ENCODE data around the gene TXNDC17. TPM values are rescaled to one million over a fixed set of nuclear protein-coding genes. Genes with fewer than 3 reads are reported as not detected.

Gene TXNDC17
- total and polyA plus RNA-seq, 4 donors = 33.1 to 255 (median 132) TPM

GRCh38 chr17:6636105-6636504 lies 4.8 kb upstream of the TXNDC17 start:
- no peak for TF ChIP-seq CTCF (IDR thresholded peaks at IDR 0.05; ENCODE audit: control extremely low read depth, extremely low read depth)
- no peak overlapping the region for H3K4me3 ChIP-seq
- H3K27ac ChIP-seq (ENCODE audit: low read depth in 1 of 2, low read length in 1 of 2) = no peak overlapping the region
- peaks cover 5 to 15% (median 8%) of the 10 kb centered on the region in 5 donors for H3K4me1 ChIP-seq (ENCODE audit: control insufficient read depth in 5 of 5, insufficient read depth in 5 of 5, low read length in 5 of 5)
- peaks cover 3 to 24% (median 11%) of the 10 kb centered on the region in 4 donors for H3K36me3 ChIP-seq (ENCODE audit: control insufficient read depth in 4 of 4, insufficient read depth in 4 of 4, low read length in 4 of 4)
- no peaks in the 10 kb centered on the region for H3K9me3 ChIP-seq (ENCODE audit: control insufficient read depth in 4 of 4, insufficient read depth in 3 of 4, low read length in 3 of 4)
- ATAC-seq (ENCODE audit: insufficient read depth, low FRiP score) (no peak), DNase-seq (no peak)
- no peak overlapping the region for H3K9ac ChIP-seq (ENCODE audit: insufficient read depth in 1 of 2, low read length in 2 of 2)
- no peaks in the 10 kb centered on the region for H3K27me3 ChIP-seq (ENCODE audit: control insufficient read depth in 3 of 3, insufficient read depth in 3 of 3, low read length in 2 of 3)
- 80 to 86% methylated on average over 2 of the region's 2 CpGs for WGBS, 2 donors

GRCh38 chr17:6636616-6637457 lies 4.0 kb upstream of the TXNDC17 start:
- ATAC-seq (ENCODE audit: insufficient read depth, low FRiP score) = no peak
- Histone ChIP-seq H3K4me1 (ENCODE audit: control insufficient read depth in 5 of 5, insufficient read depth in 5 of 5, low read length in 5 of 5) (peaks cover 5 to 15% (median 12%) of the 10 kb centered on the region in 5 donors), H3K9me3 (ENCODE audit: control insufficient read depth in 4 of 4, insufficient read depth in 3 of 4, low read length in 3 of 4) (no peaks in the 10 kb centered on the region), H3K36me3 (ENCODE audit: control insufficient read depth in 4 of 4, insufficient read depth in 4 of 4, low read length in 4 of 4) (peaks cover 3 to 18% (median 11%) of the 10 kb centered on the region in 4 donors), H3K9ac (ENCODE audit: insufficient read depth in 1 of 2, low read length in 2 of 2) (no peak overlapping the region), H3K4me3 (no peak overlapping the region), H3K27ac (ENCODE audit: low read depth in 1 of 2, low read length in 1 of 2) (no peak overlapping the region), H3K27me3 (ENCODE audit: control insufficient read depth in 3 of 3, insufficient read depth in 3 of 3, low read length in 2 of 3) (no peaks in the 10 kb centered on the region)
- DNase-seq = no peak
- 94 to 95% methylated on average over 17 of the region's 17 CpGs for WGBS, 2 donors
- no peak for TF ChIP-seq CTCF (IDR thresholded peaks at IDR 0.05; ENCODE audit: control extremely low read depth, extremely low read depth)

DNA sequence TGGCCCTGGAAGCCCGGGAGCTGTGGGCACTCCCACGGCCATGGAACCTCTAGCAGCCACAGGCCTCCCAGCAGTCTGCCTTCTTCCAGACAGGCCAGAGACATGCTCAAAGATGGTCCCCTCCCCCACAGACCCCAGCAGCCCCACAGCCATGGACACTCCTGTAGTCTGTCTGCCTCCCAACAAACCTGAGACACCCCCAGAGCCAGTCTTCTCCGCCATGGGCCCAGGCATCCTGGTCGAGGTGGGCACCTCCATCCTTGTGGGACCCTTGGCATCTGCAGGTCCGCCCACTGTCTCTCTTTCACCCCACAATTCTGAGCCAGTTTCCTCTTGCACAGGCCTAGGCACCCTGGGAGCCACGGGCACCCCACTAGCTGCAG lies 3.4 kb upstream of the TXNDC17 start:
- no peak for ATAC-seq (ENCODE audit: insufficient read depth, low FRiP score)
- H3K4me1 ChIP-seq (ENCODE audit: control insufficient read depth in 5 of 5, insufficient read depth in 5 of 5, low read length in 5 of 5) = peaks cover 5 to 15% (median 13%) of the 10 kb centered on the region in 5 donors
- TF ChIP-seq CTCF (IDR thresholded peaks at IDR 0.05; ENCODE audit: control extremely low read depth, extremely low read depth) = no peak
- 94 to 98% methylated on average over 6 of the region's 6 CpGs for WGBS, 2 donors
- no peak overlapping the region for H3K27ac ChIP-seq (ENCODE audit: low read depth in 1 of 2, low read length in 1 of 2)
- no peak for DNase-seq
- H3K36me3 ChIP-seq (ENCODE audit: control insufficient read depth in 4 of 4, insufficient read depth in 4 of 4, low read length in 4 of 4) = peaks cover 3 to 18% (median 9%) of the 10 kb centered on the region in 4 donors
- H3K9me3 ChIP-seq (ENCODE audit: control insufficient read depth in 4 of 4, insufficient read depth in 3 of 4, low read length in 3 of 4) = no peaks in the 10 kb centered on the region
- H3K27me3 ChIP-seq (ENCODE audit: control insufficient read depth in 3 of 3, insufficient read depth in 3 of 3, low read length in 2 of 3) = no peaks in the 10 kb centered on the region
- H3K9ac ChIP-seq (ENCODE audit: insufficient read depth in 1 of 2, low read length in 2 of 2) = no peak overlapping the region
- H3K4me3 ChIP-seq = no peak overlapping the region
